ENCODE results near the gene TRIM69.
A peak's percentile ranks its signal among the peaks of the same experiment; 100 is the strongest.
"Not testable (repeated sequence)": the region's sequence is repeated elsewhere in the genome, so short reads cannot be mapped to it uniquely, and the experiment has no call there.

The TRIM69 gene

DNA sequence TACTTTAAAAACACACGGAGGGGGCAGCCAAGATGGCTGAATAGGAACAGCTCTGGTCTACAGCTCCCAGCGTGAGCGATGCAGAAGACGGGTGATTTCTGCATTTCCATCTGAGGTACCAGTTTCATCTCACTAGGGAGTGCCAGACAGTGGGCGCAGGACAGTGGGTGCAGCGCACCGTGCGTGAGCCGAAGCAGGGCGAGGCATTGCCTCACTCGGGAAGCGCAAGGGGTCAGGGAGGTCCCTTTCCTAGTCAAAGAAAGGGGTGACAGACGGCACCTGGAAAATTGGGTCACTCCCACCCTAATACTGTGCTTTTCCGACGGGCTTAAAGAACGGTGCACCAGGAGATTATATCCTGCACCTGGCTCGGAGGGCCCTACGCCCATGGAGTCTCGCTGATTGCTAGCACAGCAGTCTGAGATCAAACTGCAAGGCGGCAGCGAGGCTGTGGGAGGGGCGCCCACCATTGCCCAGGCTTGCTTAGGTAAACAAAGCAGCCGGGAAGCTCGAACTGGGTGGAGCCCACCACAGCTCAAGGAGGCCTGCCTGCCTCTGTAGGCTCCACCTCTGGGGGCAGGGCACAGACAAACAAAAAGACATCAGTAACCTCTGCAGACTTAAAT lies 3.0 kb downstream of the TRIM69 start:
- not testable (repeated sequence) for DNase-seq (ENCODE audit: low spot score)

DNA sequence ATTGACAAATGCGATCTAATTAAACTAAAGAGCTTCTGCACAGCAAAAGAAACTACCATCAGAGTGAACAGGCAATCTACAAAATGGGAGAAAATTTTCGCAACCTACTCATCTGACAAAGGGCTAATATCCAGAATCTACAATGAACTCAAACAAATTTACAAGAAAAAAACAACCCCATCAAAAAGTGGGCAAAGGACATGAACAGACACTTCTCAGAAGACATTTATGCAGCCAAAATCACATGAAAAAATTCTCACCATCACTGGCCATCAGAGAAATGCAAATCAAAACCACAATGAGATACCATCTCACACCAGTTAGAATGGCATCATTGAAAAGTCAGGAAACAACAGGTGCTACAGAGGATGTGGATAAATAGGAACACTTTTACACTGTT lies 7.1 kb downstream of the TRIM69 start:
- not testable (repeated sequence) for DNase-seq (ENCODE audit: low spot score)

DNA sequence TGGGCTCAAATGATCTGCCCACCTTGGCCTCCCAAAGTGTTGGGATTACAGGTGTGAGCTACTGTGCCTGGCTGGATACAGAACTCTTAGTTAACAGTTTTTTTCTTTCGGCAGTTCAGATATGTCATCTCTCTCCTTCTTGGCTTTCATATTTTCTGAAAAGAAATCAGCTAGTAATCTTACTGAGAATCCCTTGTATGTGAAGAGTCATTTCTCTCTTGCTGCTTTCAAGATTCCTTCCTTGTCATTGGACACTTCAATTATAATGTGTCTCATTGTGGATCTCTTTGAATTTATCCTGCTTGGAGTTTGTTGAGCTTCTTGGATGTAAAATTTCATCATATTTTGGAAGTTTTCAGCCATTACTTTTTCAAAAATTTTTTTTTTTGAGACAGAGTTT lies 17.0 kb downstream of the TRIM69 start:
- no peak for DNase-seq (ENCODE audit: low spot score)

DNA sequence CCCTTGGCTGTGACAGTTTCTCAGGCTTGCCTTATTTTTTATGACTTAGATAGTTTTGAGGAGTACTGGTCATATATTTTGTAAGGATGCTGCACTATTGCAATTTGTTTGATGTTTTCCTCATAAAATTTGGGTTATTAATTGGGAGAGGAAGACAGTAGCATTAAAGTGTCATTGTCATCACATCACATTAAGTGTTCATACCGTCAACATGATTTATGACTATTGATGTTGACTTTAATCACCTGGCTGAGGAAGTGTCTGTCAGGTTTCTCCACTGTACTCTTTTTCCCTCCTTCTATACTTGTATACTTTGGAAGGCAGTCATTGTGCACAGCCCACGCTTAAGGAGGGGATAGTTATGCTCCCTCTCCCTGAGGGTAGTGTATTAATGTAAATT lies 26.9 kb downstream of the TRIM69 start:
- no peak for DNase-seq (ENCODE audit: low spot score)

DNA sequence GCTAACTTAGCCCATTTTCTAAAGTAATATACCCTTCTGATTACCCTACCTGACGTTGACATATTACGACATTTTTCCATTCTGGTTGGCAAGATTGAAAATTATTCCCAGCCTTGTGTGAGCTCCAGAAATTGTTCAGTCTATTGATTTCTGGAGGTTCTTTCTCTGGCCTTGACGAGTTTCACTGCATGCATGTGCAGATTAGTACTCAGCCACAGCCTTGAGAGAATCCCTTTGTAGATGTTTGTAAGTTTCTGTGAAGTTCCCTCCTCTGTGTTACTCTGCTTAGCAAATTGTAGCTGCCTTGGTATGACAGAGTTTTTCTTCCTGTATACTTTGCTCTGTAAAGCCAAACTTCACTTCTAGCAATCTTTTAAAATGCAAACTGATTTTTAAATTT lies 27.5 kb downstream of the TRIM69 start:
- DNase-seq (ENCODE audit: low spot score), result no peak

DNA sequence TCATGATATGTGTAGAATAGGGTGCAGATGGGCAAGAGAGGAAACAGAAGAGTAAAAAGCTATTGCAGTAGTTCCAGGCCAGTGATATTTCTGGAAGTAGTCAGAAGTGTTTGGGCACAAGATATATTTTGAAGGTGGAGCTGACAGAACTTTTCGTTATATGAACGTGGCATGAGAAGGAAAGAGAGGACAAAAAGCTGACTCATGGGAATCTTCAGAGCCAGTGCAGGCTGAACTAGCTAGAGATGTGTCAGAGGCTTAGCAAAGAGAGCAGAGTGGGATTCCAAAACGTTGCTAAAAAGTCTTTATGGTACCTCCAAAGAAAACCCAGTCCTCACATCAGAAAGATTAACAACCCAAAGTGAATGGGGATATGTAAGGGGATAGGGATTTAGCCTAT lies 28.7 kb downstream of the TRIM69 start:
- no peak for DNase-seq (ENCODE audit: low spot score)

DNA sequence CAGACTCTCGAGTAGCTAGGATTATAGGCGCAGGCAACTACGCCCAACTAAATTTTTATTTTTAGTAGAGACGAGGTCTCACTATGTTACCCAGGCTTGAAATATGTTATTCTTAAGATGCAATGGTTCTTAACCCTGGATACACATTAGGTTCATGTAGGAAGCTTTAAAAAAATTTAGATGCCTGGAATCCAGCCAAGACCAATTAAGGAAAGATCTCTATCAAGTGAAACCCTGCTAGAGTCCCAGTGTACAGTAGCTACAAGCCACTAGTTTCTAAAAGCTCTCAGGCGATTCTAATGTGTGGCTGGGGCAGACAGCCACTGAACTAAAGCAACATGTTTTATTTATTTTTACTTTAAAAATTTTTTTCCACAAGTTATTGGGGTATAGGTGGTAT lies 33.2 kb downstream of the TRIM69 start:
- DNase-seq (ENCODE audit: low spot score), result no peak

DNA sequence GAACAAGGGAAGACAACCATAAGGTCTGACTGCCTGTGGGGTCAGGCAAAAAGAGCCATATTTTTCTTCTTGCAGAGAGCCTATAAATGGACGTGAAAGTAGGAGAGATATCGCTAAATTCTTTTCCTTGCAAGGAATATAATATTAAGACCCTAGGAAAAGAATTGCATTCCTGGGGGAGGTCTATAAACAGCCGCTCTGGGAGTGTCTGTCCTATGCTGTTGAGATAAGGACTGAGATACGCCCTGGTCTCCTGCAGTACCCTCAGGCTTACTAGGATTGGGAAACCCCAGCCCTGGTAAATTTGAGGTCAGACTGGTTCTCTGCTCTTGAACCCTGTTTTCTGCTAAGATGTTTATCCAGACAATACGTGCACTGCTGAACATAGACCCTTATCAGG lies 34.4 kb downstream of the TRIM69 start:
- not testable (repeated sequence) for DNase-seq (ENCODE audit: low spot score)

DNA sequence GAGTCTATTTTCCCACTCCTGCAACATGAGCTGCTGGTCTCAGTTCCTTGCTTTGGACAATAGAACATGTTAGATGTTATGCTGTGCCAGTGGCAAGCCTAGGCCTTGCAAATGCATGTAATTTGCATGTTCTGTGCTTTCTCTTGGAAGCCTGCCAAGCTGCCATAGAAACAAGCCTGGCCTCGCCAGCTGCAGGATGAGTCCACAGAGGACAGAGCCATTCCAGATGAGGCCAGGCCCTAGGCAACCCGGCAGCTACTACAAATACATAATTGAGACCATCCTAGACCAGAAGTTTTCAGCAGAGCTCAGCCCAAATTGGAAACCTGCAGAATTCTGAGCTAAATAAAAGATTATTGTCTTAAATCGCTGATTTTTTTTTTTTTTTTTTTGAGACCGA lies 39.6 kb downstream of the TRIM69 start:
- no peak for DNase-seq (ENCODE audit: low spot score)

DNA sequence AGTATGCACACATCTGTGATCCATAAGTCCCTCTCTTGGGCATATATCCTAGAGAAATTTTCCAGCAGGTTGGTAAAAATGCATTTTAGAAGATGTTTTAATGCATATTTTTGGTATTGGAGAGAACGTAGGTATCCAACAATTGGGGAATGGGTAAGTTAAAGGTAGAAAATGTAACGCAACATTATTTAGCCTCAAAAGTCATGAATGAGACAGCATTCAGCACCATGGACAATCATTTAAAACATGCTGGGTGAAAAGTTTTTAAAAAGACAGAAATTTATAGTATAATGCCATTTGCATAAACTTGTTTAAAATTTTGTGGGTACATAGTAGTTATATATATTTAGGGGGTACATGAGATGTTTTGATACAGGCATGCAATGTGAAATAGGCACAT lies 43.4 kb downstream of the TRIM69 start:
- DNase-seq (ENCODE audit: low spot score), result no peak

DNA sequence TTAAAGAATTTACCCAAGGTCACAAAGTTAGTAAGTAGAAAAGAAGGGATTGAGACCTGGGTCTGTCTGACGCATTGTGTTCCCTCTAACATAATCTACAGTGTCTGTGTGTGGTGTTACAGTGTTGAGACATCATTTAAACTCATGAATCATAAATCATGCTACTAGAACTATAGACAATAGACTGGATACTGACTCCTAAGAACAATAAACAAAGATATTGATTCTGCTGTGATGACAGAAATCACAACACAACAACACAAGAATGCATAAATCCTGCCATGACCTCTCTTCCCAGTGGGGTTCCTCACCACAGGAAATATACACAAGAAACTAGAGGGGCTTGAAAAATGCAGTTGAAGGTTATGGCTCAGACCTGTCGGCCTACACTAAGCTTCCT lies 44.3 kb downstream of the TRIM69 start:
- DNase-seq (ENCODE audit: low spot score), result no peak

DNA sequence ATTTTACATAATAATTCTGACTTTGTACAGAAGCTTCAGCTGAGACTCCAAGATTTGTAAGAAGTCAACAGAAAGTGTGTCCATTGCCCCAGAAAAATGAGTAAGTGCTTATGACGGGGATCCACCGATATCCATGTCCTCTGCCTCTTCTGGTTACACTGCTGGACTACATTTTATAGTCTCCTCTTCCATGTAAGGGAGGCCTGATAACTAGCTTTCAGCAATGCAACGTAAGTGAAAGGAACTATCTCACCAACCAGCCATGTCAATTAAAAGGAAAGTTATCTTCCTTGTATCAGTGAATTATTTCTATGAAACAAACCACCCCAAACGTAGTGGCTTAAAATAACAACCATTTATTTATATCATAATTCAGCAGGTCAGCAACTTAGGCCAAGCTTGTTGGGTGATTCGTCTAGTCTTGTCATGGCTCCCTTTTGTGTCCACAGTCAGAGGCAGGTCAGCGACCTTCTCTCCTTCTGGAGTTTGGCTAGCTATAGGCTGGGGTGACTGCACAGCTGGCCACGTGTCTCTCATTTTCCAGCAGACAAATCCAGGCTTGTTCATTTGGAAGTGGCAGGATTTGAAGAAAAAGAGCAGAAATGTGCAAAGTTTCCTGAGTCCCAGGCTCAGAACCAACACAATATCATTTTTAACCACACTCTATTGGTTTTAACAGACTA lies 44.9 kb downstream of the TRIM69 start:
- no peak for DNase-seq (ENCODE audit: low spot score)

DNA sequence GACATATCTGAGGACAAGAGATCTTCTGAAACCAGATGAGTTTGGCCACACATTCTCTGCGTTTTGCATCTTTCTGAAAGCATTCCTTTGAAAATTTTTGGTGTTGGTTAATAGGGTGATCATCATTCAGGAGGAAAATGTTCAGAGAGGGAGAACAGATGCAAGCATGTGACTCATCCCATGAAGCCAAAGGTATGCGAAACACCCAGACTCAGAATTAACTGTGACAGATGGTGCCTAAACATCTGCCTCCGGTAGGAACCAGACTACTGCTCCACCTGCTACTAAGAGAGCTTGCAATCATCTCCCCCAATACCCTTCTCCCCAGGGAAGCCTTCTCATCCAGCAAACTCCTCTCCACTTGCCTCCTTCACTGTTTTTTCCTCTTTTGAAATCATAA lies 46.2 kb downstream of the TRIM69 start:
- DNase-seq (ENCODE audit: low spot score), result no peak

DNA sequence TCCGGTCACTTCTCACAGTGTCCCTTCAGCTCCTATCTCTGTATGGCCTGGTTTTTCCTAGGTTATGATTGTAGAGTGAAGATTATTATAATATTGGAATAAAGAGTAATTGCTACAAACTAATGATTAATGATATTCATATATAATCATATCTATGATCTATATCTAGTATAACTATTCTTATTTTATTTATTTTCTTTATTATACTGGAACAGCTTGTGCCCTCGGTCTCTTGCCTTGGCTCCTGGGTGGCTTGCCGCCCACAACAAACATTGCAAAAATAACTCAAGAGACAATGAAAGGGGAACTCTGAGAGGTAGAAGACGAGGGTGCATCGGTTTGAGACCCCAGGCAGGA lies 48.6 kb downstream of the TRIM69 start:
- DNase-seq (ENCODE audit: low spot score), result not testable (repeated sequence)

DNA sequence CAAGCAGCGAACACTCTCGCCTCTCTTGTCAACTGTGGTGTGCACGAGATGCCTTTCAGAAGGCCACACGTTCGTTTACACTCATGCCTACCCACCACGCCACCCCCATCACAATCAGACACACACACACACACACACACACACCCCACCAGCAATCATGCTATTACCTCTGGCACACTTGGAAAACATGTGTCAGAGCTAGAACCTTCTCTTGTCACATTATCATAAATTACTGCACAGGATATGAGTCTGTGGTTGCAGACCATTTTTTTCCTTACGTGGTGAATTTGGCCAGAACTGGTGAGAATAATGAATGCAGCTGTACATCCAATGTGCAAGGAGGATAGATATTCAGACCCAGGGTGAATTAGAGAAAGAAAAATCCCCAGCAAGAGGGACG lies 52.4 kb downstream of the TRIM69 start:
- DNase-seq (ENCODE audit: low spot score), result peak; percentile 7

DNA sequence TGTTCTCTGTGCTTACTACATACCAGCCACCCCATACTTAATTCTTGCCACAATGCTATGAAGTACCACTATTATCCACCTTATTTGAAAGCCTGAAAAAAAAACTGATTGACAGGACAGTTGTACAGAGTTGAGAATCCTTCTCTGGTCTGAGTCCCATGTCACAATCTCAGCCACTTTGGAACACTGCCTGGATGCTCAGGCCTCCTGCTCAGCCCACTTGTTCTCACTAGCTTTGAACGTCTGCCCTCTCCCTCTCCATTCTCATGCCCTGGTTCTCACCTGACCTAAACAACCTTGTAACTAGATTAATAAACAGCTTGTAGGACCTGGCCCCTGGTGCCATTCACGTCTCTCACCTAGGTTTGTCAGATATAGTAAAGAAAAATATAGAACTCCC lies 53.9 kb downstream of the TRIM69 start:
- DNase-seq (ENCODE audit: low spot score), result no peak

DNA sequence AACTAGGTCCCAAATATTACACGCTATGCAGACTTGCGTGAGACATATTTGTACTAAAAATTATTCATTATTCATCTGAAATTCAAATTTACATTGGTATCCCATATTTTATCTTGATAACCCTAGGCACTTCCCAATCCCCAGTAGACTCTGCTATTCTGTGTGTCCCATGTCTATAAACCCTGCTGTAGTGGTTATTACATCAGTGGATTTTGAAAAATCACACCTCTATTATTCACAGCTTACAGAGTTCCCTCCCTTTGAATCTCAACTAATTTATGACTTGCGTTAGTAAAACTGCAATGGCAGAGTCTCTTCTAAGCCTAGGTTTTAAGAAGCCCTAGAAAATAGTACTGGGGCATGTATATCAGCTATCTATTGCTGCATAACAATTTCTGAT lies 54.3 kb downstream of the TRIM69 start:
- no peak for DNase-seq (ENCODE audit: low spot score)

DNA sequence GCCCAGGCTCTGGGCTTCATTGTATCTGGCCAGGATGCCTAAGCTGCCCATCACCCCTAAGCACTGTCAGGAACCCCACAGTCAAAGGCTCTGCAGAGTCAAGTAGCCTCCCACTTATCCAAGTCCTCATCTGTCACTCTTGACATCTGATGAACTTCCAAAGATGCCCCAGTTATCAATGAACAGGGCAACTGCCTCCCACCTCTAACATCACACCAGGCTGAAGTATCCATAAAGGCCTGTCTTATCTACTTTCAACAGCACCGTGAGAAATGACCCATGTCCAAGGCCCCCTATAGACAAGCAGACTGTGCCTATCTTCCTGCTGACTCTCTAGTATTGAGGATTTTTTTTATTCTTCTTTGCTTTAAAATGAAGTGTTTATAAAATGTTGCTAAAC lies 56.4 kb downstream of the TRIM69 start:
- DNase-seq (ENCODE audit: low spot score), result no peak

DNA sequence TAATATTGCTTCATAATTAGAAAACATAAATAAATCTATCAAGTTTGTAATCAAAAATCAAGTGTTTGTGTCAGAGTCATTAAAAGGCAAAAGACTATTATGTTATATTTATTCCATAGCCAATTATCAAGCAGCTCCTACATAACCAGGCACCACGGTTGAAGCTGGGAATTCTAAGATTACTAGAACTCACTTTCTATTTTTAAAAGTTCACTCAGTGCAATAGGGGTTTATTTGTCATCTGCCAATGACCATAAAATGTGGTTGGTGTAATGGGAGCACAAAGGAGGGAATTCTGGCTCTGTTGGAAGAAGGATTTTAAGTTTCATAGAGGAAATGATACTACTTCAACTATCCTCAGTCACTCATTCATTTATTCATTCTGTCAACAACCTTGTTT lies 57.7 kb downstream of the TRIM69 start:
- no peak for DNase-seq (ENCODE audit: low spot score)

DNA sequence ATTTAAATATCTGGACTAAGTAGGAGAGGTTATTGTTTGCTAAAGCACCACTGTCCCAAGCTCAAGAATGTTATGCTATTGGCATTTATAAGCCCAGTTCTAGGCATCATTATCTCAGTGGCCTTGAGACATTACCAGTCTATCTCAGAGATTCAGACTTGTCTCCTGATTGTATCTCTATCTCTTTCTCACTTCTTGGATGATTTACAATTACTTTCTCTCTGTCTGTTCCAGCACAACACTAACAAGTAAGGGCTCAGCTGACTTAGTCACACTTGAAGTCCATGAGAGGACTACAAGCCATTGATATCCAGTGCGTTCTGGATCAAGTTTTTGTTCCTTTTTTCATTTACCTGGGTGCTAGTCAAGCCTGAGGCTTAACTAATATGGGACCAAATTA lies 60.2 kb downstream of the TRIM69 start:
- no peak for DNase-seq (ENCODE audit: low spot score)

DNA sequence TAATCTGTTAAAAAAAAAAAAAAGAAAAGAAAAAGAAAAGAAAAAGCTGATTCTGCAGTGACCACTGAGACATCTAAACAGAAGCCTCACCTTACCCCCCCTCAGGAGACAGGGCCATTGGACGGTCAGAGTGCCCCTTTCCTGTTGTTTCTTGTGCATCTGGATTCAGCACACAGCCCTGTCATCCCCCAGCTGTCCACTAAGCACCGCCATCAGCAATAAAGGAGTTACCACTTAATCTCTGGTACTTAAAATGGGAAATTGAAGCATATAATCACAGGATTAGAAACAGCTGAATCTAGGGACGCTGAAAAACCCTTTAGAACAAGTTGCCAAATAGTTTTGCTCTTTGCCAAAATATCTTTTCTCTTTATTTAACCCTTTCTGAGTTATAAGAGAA lies 62.5 kb downstream of the TRIM69 start:
- DNase-seq (ENCODE audit: low spot score), result no peak

DNA sequence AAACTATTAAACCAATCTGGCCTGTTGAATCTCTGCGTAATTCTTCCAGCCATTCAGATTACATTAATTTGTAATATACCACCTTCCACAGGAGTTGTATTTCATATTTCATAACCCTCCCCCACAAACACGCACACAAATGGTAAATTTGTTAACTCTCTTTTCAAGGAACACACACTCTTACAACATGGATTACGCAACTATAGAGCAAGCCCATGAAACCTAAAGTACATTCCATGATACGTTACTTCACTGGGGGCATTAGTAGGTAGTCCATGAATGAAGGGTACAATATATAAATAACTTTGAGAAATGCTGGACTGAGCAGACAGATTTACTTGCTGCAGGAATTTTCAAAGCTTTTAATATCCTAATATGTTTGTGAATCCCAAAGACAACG lies 65.0 kb downstream of the TRIM69 start:
- DNase-seq (ENCODE audit: low spot score), result no peak

DNA sequence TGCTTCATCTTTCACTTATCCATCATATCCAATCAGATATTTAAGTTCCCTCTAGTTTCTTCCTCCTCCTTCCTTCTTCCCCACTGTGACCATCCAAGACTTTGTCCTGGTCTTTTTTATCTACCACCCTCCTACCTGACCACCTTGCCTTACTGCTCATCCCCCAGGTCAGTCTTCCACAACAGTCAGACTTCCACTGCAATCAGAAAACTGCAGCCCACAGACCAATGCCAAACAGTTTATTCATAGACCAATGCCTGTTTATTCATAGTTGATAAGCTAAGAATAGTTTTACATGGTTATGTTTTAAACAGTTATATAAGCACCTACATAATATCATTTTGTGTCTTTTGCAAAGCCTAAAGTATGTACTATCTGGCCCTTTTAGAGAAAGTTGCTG lies 65.5 kb downstream of the TRIM69 start:
- no peak for DNase-seq (ENCODE audit: low spot score)

DNA sequence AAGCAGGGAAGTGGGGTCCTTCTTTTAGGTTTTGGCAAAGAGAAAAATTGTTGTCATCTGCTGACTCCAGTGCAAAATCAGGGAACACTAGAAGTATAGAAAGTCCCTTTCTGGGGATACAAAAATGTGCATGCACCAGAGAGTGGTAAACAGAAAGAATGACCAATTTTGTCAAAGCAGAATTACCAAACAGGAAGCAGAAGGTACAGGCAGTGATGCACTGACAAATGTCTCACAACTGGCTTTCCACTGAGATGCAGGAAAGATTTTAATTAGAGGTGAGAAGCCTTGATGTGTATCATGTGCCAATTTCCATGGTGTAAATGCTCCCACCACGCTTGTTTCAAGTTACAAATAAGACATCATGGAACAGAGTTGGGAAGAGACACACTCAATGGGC lies 66.0 kb downstream of the TRIM69 start:
- no peak for DNase-seq (ENCODE audit: low spot score)
